ENCODE results near the gene DIDO1.

The DIDO1 gene

GRCh38 chr20:62829231-62830230 is 96.8 kb downstream of the DIDO1 start:
- no peak for DNase-seq

GRCh38 chr20:62828511-62829230 is 97.6 kb downstream of the DIDO1 start:
- DNase-seq, result no peak

DNA sequence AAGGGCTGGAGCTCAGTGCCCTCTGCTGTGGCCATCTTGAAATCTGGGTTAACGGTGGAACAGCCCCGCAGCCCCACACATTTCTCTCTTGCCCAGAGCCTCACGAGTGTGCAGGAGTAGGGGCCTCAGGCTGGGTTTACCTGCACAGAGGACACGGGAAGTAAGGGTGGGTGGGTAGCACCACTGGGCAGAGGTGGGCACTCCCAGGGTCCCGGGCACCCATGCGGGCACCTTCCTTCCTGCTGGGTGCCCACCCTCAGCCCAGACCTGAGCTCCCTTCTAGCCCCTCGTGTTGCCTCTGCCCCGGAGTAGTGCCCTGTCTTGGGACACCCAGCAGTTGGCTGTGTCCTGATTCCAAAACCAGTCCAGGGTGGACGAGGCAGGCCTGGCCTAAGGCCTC is 98.3 kb downstream of the DIDO1 start:
- DNase-seq, result no peak

Measured in stimulated activated naive CD4-positive, alpha-beta T cell treated with Interleukin-2 at 50 U/mL for 16 hours (primary cell).